Nephron (organoid): ENCODE measurements around the gene RIMS4.

Experiments
- H3K27ac Mint-ChIP-seq, 3 experiments: 2 replicates each; pipeline ENCODE4 v1.8.0; 2020; ENCODE audit warnings: mixed read lengths in 3 of 3, mild to moderate bottlenecking in 2 of 3, moderate library complexity in 1 of 3
- H3K27me3 Mint-ChIP-seq: 2 replicates; pipeline ENCODE4 v1.8.0; 2021; ENCODE audit warnings: low read depth, mild to moderate bottlenecking, moderate library complexity, mixed read lengths
- H3K36me3 Mint-ChIP-seq: 2 replicates; pipeline ENCODE4 v1.8.0; 2020; ENCODE audit warnings: low read depth, mixed read lengths
- H3K4me1 Mint-ChIP-seq: 2 replicates; pipeline ENCODE4 v1.8.0; 2020; ENCODE audit warnings: mixed read lengths
- H3K4me3 Mint-ChIP-seq, 3 experiments: 2 replicates each; pipeline ENCODE4 v1.8.0; 2020; ENCODE audit warnings: mild to moderate bottlenecking in 3 of 3, mixed read lengths in 3 of 3, moderate library complexity in 2 of 3
- H3K9me3 Mint-ChIP-seq: 2 replicates; pipeline ENCODE4 v1.8.0; 2020; ENCODE audit warnings: mixed read lengths
- CTCF ChIP-seq, 3 experiments: fragments of 200-600 bp; sonication (generic); IDR thresholded peaks; one replicate each; pipeline ENCODE4 v1.5.0; 2021; ENCODE audit warnings: antibody characterized with exemption in 3 of 3; ENCODE audit not compliant: unreplicated experiment in 3 of 3

The RIMS4 gene

DNA sequence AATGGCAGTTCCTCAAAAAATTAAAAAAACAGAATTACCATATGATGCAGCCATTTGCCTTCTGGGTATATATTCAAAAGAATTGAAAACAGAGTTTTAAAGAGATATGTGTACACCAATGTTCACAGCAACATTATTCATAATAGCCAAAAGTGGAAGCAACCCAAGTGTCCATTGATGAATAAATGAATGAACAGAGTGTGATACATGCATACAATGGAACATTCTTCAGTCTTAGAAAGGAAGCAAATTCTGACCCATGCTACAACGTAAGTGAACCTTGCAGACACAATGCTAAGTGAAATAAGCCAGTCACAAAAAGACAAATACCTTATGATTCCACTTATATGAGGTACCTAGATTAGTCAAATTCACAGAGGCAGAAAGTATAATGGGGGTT, 40.5 kb upstream of the RIMS4 start:
- Mint-ChIP-seq H3K27ac (no peak overlapping the region), H3K4me3 (no peak overlapping the region), H3K27me3 (peaks cover 9% of the 10 kb centered on the region), H3K4me1 (peaks cover 7% of the 10 kb centered on the region), H3K9me3 (peaks cover 6% of the 10 kb centered on the region), H3K36me3 (no peaks in the 10 kb centered on the region)
- no peak for TF ChIP-seq CTCF (IDR thresholded peaks at IDR 0.05; ENCODE audit: unreplicated experiment in 3 of 3)

- Mint-ChIP-seq H3K4me1 (peaks cover 6% of the 10 kb centered on the region), H3K4me3 (no peak overlapping the region), H3K27ac (no peak overlapping the region), H3K9me3 (peaks cover 5% of the 10 kb centered on the region), H3K36me3 (no peaks in the 10 kb centered on the region), H3K27me3 (peaks cover 9% of the 10 kb centered on the region)
- TF ChIP-seq CTCF (IDR thresholded peaks at IDR 0.05; ENCODE audit: unreplicated experiment in 3 of 3): no peak
These were observed 39.9 kb upstream of the RIMS4 start for GRCh38 chr20:44850272-44850671.

GRCh38 chr20:44849703-44850102, 39.4 kb upstream of the RIMS4 start:
- peaks cover 13% of the 10 kb centered on the region for H3K27me3 Mint-ChIP-seq
- H3K9me3 Mint-ChIP-seq: peaks cover 2% of the 10 kb centered on the region

GRCh38 chr20:44848254-44849015, 38.1 kb upstream of the RIMS4 start:
- TF ChIP-seq CTCF (IDR thresholded peaks at IDR 0.05; ENCODE audit: unreplicated experiment in 3 of 3): no peak
- Mint-ChIP-seq H3K27me3 (peaks cover 13% of the 10 kb centered on the region), H3K36me3 (no peaks in the 10 kb centered on the region), H3K4me3 (no peak overlapping the region), H3K27ac (no peak overlapping the region), H3K4me1 (peaks cover 10% of the 10 kb centered on the region), H3K9me3 (no peaks in the 10 kb centered on the region)

More at GRCh38 chr20:44849703-44850102, 39.4 kb upstream of the RIMS4 start:
- H3K4me1 Mint-ChIP-seq: peaks cover 10% of the 10 kb centered on the region
- TF ChIP-seq CTCF (IDR thresholded peaks at IDR 0.05; ENCODE audit: unreplicated experiment in 3 of 3): no peak
- H3K27ac Mint-ChIP-seq: no peak overlapping the region
- H3K36me3 Mint-ChIP-seq: no peaks in the 10 kb centered on the region
- H3K4me3 Mint-ChIP-seq: no peak overlapping the region

- Mint-ChIP-seq H3K27ac (no peak overlapping the region), H3K36me3 (no peaks in the 10 kb centered on the region), H3K9me3 (peaks cover 3% of the 10 kb centered on the region), H3K27me3 (peaks cover 15% of the 10 kb centered on the region), H3K4me3 (no peak overlapping the region), H3K4me1 (peaks cover 4% of the 10 kb centered on the region)
- no peak for TF ChIP-seq CTCF (IDR thresholded peaks at IDR 0.05; ENCODE audit: unreplicated experiment in 3 of 3)
These were observed 33.5 kb upstream of the RIMS4 start for GRCh38 chr20:44843876-44844275.

DNA sequence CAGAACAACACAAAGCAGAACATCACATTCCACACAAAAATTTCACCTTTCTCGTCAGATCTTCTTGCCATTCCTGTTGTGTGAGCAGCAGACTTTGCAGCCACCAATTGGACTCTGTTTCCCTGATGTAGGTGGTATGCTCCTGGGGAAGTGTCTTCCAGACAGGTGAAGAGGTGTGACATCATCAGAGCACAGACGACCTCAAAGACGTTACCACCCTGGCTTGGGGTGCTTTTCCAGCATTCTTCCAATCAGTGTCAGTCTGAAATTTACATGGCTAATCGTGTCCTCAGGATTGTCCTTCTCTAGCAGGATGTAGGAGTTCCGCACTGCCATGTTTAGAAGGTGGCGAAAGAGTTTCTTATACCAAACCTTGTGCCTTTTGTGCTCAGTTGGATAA, 31.6 kb upstream of the RIMS4 start:
- Mint-ChIP-seq H3K27ac (no peak overlapping the region), H3K9me3 (peaks cover 3% of the 10 kb centered on the region), H3K4me3 (no peak overlapping the region), H3K4me1 (peaks cover 4% of the 10 kb centered on the region), H3K36me3 (no peaks in the 10 kb centered on the region), H3K27me3 (peaks cover 12% of the 10 kb centered on the region)
- no peak for TF ChIP-seq CTCF (IDR thresholded peaks at IDR 0.05; ENCODE audit: unreplicated experiment in 3 of 3)
